Measurements from ENCODE around the gene FAM185A. TPM values are rescaled to one million over a fixed set of nuclear protein-coding genes. Genes with fewer than 3 reads are reported as not detected.
"Not testable (repeated sequence)": the region's sequence is repeated elsewhere in the genome, so short reads cannot be mapped to it uniquely, and the experiment has no call there.

Gene FAM185A
- total RNA-seq, 1 donor from 2014 or later = 6.2 TPM

DNA sequence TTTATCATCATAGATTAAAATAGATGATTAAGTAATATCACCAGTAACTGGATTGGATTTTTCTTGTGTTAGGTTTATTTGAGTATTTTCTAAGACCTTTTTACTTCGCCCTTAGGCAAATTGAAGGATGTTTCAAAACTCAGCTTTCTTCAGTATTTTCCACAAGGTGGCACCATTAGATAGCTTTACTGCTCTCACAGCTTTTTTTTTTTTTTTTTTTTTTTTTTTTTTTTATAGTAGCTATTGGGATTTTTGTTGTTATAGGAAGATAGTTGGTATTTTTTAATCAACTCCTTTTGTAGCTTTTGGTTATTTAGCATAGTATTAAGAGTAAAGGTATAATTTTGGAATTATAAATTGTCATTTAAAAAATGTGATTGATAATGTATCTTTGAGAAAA lies 9.4 kb downstream of the FAM185A start:
- not testable (repeated sequence) for H3K4me3 ChIP-seq (ENCODE audit: low read depth, low read length); H3K36me3 ChIP-seq (ENCODE audit: control insufficient read depth, insufficient read depth, low read length); DNase-seq (ENCODE audit: low read depth); H3K27me3 ChIP-seq (ENCODE audit: control insufficient read depth, insufficient read depth, low read length)

DNA sequence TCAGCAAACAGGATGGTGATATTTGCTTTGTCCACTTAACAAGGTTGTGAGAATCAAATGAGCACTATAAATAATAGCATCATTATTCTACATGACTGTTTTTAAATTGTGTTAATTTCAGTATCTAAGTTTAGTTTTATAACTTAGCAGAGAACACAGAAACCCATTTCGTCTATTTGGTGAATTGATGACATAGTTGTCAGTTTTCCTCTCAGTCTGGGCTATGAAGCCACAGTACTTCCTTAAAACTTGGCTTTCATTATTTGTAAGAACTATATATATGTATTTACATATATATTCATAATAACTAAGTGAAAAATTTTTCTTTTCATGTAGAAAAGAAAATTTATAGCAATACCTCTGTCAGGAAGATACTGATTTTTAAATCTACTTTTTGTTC lies 11.1 kb downstream of the FAM185A start:
- H3K27me3 ChIP-seq (ENCODE audit: control insufficient read depth, insufficient read depth, low read length); H3K4me3 ChIP-seq (ENCODE audit: low read depth, low read length); H3K36me3 ChIP-seq (ENCODE audit: control insufficient read depth, insufficient read depth, low read length); DNase-seq (ENCODE audit: low read depth): not testable (repeated sequence)

- not testable (repeated sequence) for H3K36me3 ChIP-seq (ENCODE audit: control insufficient read depth, insufficient read depth, low read length); H3K4me3 ChIP-seq (ENCODE audit: low read depth, low read length); H3K27me3 ChIP-seq (ENCODE audit: control insufficient read depth, insufficient read depth, low read length); DNase-seq (ENCODE audit: low read depth)
Measured at GRCh38 chr7:102761234-102761633, 12.4 kb downstream of the FAM185A start.

- not testable (repeated sequence) for H3K4me3 ChIP-seq (ENCODE audit: low read depth, low read length); DNase-seq (ENCODE audit: low read depth); H3K36me3 ChIP-seq (ENCODE audit: control insufficient read depth, insufficient read depth, low read length); H3K27me3 ChIP-seq (ENCODE audit: control insufficient read depth, insufficient read depth, low read length)
Measured at GRCh38 chr7:102763295-102763905, 14.6 kb downstream of the FAM185A start.

- H3K4me3 ChIP-seq (ENCODE audit: low read depth, low read length); H3K36me3 ChIP-seq (ENCODE audit: control insufficient read depth, insufficient read depth, low read length); H3K27me3 ChIP-seq (ENCODE audit: control insufficient read depth, insufficient read depth, low read length); DNase-seq (ENCODE audit: low read depth): not testable (repeated sequence)
Measured at GRCh38 chr7:102769657-102770192, 20.9 kb downstream of the FAM185A start.

GRCh38 chr7:102770467-102770866 lies 21.7 kb downstream of the FAM185A start:
- not testable (repeated sequence) for DNase-seq (ENCODE audit: low read depth); H3K27me3 ChIP-seq (ENCODE audit: control insufficient read depth, insufficient read depth, low read length); H3K36me3 ChIP-seq (ENCODE audit: control insufficient read depth, insufficient read depth, low read length); H3K4me3 ChIP-seq (ENCODE audit: low read depth, low read length)

- not testable (repeated sequence) for H3K36me3 ChIP-seq (ENCODE audit: control insufficient read depth, insufficient read depth, low read length); H3K27me3 ChIP-seq (ENCODE audit: control insufficient read depth, insufficient read depth, low read length); DNase-seq (ENCODE audit: low read depth); H3K4me3 ChIP-seq (ENCODE audit: low read depth, low read length)
Measured at GRCh38 chr7:102776217-102776616, 27.4 kb downstream of the FAM185A start.

GRCh38 chr7:102778663-102779062 lies 29.9 kb downstream of the FAM185A start:
- H3K4me3 ChIP-seq (ENCODE audit: low read depth, low read length); H3K27me3 ChIP-seq (ENCODE audit: control insufficient read depth, insufficient read depth, low read length); DNase-seq (ENCODE audit: low read depth); H3K36me3 ChIP-seq (ENCODE audit: control insufficient read depth, insufficient read depth, low read length): not testable (repeated sequence)

DNA sequence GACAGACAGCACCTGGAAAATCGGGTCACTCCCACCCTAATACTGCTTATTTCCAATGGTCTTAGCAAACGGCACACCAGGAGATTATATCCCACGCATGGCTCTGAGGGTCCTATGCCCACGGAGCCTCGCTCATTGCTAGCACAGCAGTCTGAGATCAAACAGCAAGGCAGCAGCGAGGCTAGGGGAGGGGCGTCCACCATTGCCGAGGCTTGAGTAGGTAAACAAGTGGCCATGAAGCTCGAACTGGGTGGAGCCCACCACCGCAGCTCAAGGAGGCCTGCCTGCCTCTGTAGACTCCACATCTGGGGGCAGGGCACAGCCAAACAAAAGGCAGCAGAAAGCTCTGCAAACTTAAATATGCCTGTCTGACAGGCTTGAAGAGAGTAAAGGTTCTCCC lies 32.1 kb downstream of the FAM185A start:
- not testable (repeated sequence) for H3K4me3 ChIP-seq (ENCODE audit: low read depth, low read length); H3K27me3 ChIP-seq (ENCODE audit: control insufficient read depth, insufficient read depth, low read length); H3K36me3 ChIP-seq (ENCODE audit: control insufficient read depth, insufficient read depth, low read length); DNase-seq (ENCODE audit: low read depth)

DNA sequence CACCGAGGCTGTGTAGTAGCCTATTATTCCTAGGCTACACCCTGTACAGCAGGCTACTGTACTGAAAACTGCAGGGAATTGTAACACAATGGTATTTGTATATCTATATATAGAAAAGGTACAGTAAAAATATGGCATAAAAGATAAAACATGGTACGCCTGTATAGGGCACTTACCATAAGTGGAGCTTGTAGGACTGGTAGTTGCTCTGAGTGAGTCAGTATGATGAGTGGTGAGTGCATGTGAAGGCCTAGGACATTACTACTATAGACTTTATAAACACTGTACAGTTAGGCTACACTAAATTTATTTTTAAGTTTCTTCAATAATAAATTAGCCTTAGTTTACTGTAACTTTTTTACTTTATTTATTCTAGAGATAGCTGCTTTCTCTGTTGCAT lies 40.0 kb downstream of the FAM185A start:
- not testable (repeated sequence) for DNase-seq (ENCODE audit: low read depth); H3K36me3 ChIP-seq (ENCODE audit: control insufficient read depth, insufficient read depth, low read length); H3K4me3 ChIP-seq (ENCODE audit: low read depth, low read length); H3K27me3 ChIP-seq (ENCODE audit: control insufficient read depth, insufficient read depth, low read length)

- H3K27me3 ChIP-seq (ENCODE audit: control insufficient read depth, insufficient read depth, low read length); H3K36me3 ChIP-seq (ENCODE audit: control insufficient read depth, insufficient read depth, low read length); H3K4me3 ChIP-seq (ENCODE audit: low read depth, low read length); DNase-seq (ENCODE audit: low read depth): not testable (repeated sequence)
Measured at GRCh38 chr7:102790364-102791100, 41.7 kb downstream of the FAM185A start.

GRCh38 chr7:102791367-102791766 lies 42.6 kb downstream of the FAM185A start:
- not testable (repeated sequence) for H3K4me3 ChIP-seq (ENCODE audit: low read depth, low read length); DNase-seq (ENCODE audit: low read depth); H3K36me3 ChIP-seq (ENCODE audit: control insufficient read depth, insufficient read depth, low read length); H3K27me3 ChIP-seq (ENCODE audit: control insufficient read depth, insufficient read depth, low read length)

DNA sequence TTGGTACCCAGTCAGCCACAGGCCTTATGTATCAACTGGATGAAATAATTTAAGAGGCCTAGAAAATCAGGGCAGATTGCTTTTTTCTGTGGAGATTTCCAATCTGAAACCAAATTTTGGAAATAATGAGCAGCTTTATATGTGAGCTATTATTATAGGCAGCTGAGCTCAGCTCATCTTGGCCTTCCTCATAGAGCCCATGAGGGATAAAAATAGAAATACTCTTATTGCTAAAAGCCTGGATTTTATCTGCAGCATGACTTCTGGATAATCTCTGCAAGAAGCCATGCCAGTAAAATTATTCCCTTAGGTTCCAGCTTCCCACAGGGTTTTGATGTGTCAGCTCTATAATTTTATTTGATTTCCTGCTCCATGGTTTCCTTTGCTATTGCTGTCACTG lies 43.0 kb downstream of the FAM185A start:
- H3K27me3 ChIP-seq (ENCODE audit: control insufficient read depth, insufficient read depth, low read length); H3K36me3 ChIP-seq (ENCODE audit: control insufficient read depth, insufficient read depth, low read length); DNase-seq (ENCODE audit: low read depth); H3K4me3 ChIP-seq (ENCODE audit: low read depth, low read length): not testable (repeated sequence)

DNA sequence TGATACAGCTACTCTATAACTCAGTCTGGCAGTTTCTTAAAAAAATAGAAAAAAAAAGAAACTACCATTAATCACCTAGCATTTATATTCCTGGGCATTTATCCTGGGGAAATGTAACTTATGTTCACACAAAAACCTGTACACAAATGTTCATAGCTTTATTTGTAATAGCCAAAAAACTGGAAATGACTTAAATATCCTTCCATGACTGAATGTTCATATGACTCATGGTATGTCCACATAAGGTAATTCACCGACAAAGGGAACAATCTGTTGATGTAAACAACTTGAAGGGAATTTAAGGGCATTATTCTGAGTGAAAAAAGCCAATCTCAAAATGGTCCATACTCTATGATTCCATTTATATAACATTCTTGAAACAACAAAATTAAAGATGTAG lies 45.8 kb downstream of the FAM185A start:
- not testable (repeated sequence) for H3K4me3 ChIP-seq (ENCODE audit: low read depth, low read length); H3K27me3 ChIP-seq (ENCODE audit: control insufficient read depth, insufficient read depth, low read length); DNase-seq (ENCODE audit: low read depth); H3K36me3 ChIP-seq (ENCODE audit: control insufficient read depth, insufficient read depth, low read length)

- DNase-seq (ENCODE audit: low read depth) = not testable (repeated sequence)
Measured at GRCh38 chr7:102795987-102796595, 47.3 kb downstream of the FAM185A start.

More at GRCh38 chr7:102795987-102796595, 47.3 kb downstream of the FAM185A start:
- not testable (repeated sequence) for H3K4me3 ChIP-seq (ENCODE audit: low read depth, low read length); H3K36me3 ChIP-seq (ENCODE audit: control insufficient read depth, insufficient read depth, low read length); H3K27me3 ChIP-seq (ENCODE audit: control insufficient read depth, insufficient read depth, low read length)
